ENCODE data around the gene IQGAP1. TPM values are rescaled to one million over a fixed set of nuclear protein-coding genes. Genes with fewer than 3 reads are reported as not detected.
A peak's percentile ranks its signal among the peaks of the same experiment; 100 is the strongest.

The IQGAP1 gene
- total RNA-seq, 2 experiments from 2014 or later, result 211 to 220 TPM

DNA sequence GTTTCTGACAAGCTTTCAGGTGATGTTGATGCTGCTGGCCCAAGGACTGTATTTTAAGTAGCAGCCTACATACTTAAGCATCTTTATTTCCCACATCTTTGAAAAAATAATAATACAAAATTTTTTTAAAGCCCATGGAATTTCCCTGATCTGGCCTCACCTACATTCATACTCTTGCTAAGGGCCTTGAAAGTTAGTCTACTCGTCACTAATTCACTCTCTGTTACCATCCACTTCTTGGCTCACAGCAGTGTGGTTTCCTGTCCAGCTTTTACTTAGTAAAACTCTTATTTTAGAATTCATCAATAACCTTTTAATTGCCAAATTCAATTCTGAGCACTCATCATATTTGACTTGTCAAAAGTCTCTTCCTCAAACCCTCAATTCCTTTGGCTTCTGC, 82.4 kb downstream of the IQGAP1 start:
- H3K9me3 Mint-ChIP-seq, result no peaks in the 10 kb centered on the region
- H3K4me1 Mint-ChIP-seq, result peaks cover 16% of the 10 kb centered on the region
- peak overlapping the region; percentile 60 for H3K27ac Mint-ChIP-seq
- POLR2A ChIA-PET, result interaction anchor here (0.6 kb wide), 1 partner anchor 369 kb away, joined by 3 read pairs; no protein-coding TSS in a partner anchor
- no peaks in the 10 kb centered on the region for H3K27me3 Mint-ChIP-seq
- H3K4me3 Mint-ChIP-seq, result no peak overlapping the region
- DNase-seq (no peak), ATAC-seq (ENCODE audit: low read depth) (peak; percentile 47)
- H3K36me3 Mint-ChIP-seq, result peaks cover 36% of the 10 kb centered on the region

DNA sequence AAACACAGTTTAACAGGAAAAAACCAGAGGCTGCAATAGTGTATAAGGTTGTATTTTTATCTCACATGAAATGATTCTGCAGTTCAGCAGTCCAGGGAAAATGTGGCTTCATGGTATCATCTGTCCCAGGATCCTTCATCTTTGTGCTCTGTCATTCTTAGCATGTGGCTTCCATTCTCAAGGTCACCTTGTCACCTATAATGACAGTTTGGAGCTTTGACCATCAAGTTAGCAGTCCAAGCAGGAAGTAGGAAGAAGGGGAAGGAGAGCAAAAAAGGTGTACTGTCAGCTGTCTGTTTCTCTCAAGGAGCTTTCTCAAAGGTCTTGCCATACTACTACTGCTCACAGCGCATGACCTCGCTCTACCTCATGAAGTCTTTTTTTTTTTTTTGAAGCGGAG, 83.1 kb downstream of the IQGAP1 start:
- Mint-ChIP-seq H3K4me3 (no peak overlapping the region), H3K4me1 (peaks cover 16% of the 10 kb centered on the region), H3K27ac (peak overlapping the region; percentile 46), H3K36me3 (peaks cover 36% of the 10 kb centered on the region), H3K27me3 (no peaks in the 10 kb centered on the region), H3K9me3 (no peaks in the 10 kb centered on the region)
- no peak for ATAC-seq (ENCODE audit: low read depth)
- POLR2A ChIA-PET, result no interaction called here
- no peak for DNase-seq

GRCh38 chr15:90471769-90472168, 83.7 kb downstream of the IQGAP1 start:
- Mint-ChIP-seq H3K36me3 (peaks cover 39% of the 10 kb centered on the region), H3K4me1 (peaks cover 20% of the 10 kb centered on the region), H3K9me3 (no peaks in the 10 kb centered on the region), H3K27ac (no peak overlapping the region), H3K27me3 (no peaks in the 10 kb centered on the region), H3K4me3 (no peak overlapping the region)
- POLR2A ChIA-PET, result no interaction called here
- ATAC-seq (ENCODE audit: low read depth), result no peak
- DNase-seq, result no peak

DNA sequence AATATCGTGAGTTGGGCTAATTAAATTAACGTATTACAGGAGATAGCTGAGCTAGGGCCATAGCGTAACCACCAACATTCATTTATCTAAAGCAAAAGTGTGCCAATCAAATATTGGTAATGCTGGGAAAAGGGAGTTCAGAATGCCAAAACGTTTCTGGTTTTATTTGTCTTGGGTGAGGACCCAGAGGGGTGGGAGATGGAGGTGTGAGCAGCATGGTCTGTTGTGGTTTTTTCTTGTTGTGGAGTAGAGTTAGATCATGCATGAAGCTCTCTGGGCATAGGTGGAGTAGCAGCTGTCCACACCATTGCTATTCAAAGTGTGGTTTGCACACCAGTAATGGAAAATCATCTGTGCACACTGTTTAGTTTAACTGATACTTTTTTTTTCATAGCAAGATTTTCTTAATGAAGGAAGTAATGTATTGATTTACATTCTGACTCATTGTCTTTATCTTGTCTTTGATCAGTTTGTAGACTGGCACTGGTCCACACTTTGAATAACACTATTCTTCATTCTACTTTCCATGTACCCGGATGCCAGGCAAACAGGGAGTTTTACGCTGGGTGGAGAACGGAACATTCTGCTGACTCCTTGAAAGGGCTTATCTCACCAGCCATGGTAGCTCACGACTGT, 90.9 kb downstream of the IQGAP1 start:
- no peaks in the 10 kb centered on the region for H3K9me3 Mint-ChIP-seq
- no peak overlapping the region for H3K27ac Mint-ChIP-seq
- H3K27me3 Mint-ChIP-seq, result no peaks in the 10 kb centered on the region
- peaks cover 39% of the 10 kb centered on the region for H3K36me3 Mint-ChIP-seq
- no peak overlapping the region for H3K4me3 Mint-ChIP-seq
- no peak for DNase-seq
- no peak for ATAC-seq (ENCODE audit: low read depth)
- POLR2A ChIA-PET, result no interaction called here
- H3K4me1 Mint-ChIP-seq, result peaks cover 40% of the 10 kb centered on the region

DNA sequence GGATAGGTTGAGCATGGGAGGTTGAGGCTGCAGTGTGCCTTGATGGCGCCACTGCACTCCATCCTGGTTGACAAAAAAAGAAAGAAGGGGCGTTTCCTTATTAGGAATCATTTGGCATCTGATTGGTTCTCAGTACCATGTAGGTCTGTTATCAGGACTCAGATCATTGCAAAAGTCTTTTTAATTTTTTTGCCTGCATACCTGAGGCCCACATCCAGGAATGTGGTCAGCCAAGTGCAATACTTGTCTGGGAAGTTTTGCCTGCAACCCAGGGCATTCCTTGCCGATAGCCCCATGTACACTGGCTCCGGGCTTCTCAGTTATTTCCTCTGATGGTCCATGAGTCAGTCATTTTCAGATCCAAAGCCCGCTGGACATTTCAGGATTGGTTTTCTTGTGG, 91.6 kb downstream of the IQGAP1 start:
- no peak for ATAC-seq (ENCODE audit: low read depth)
- DNase-seq, result no peak
- no peaks in the 10 kb centered on the region for H3K27me3 Mint-ChIP-seq
- no peak overlapping the region for H3K4me3 Mint-ChIP-seq
- peaks cover 36% of the 10 kb centered on the region for H3K36me3 Mint-ChIP-seq
- H3K4me1 Mint-ChIP-seq, result peaks cover 40% of the 10 kb centered on the region
- POLR2A ChIA-PET, result interaction anchor here (1.0 kb wide), 1 partner anchor 118 kb away, joined by 3 read pairs; no protein-coding TSS in a partner anchor
- no peaks in the 10 kb centered on the region for H3K9me3 Mint-ChIP-seq
- H3K27ac Mint-ChIP-seq, result no peak overlapping the region

GRCh38 chr15:90481023-90481422, 93.0 kb downstream of the IQGAP1 start:
- ATAC-seq (ENCODE audit: low read depth), result peak; percentile 89
- Mint-ChIP-seq H3K4me3 (peak overlapping the region; percentile 8), H3K9me3 (no peaks in the 10 kb centered on the region), H3K27ac (peak overlapping the region; percentile 30), H3K36me3 (peaks cover 43% of the 10 kb centered on the region), H3K4me1 (peaks cover 40% of the 10 kb centered on the region), H3K27me3 (no peaks in the 10 kb centered on the region)
- DNase-seq, result peak; percentile 65
- POLR2A ChIA-PET, result interaction anchor here (0.6 to 1.5 kb wide), 6 partner anchors 20 to 373 kb away, joined by 3 to 15 read pairs (median 4); partner anchors contain the start of gene IQGAP1

GRCh38 chr15:90482124-90483011, 94.3 kb downstream of the IQGAP1 start:
- no peaks in the 10 kb centered on the region for H3K27me3 Mint-ChIP-seq
- no peaks in the 10 kb centered on the region for H3K9me3 Mint-ChIP-seq
- no peak overlapping the region for H3K27ac Mint-ChIP-seq
- no peak for DNase-seq
- H3K4me3 Mint-ChIP-seq, result no peak overlapping the region
- H3K36me3 Mint-ChIP-seq, result peaks cover 46% of the 10 kb centered on the region
- peaks cover 37% of the 10 kb centered on the region for H3K4me1 Mint-ChIP-seq
- POLR2A ChIA-PET, result interaction anchor here (0.6 to 1.0 kb wide), 4 partner anchors 120 to 166 kb away, joined by 3 to 4 read pairs (median 3); no protein-coding TSS in a partner anchor
- ATAC-seq (ENCODE audit: low read depth), result no peak

- H3K4me1 Mint-ChIP-seq, result peaks cover 37% of the 10 kb centered on the region
- POLR2A ChIA-PET, result no interaction called here
Measured at GRCh38 chr15:90483012-90483307, 94.9 kb downstream of the IQGAP1 start.

GRCh38 chr15:90483637-90484036, 95.6 kb downstream of the IQGAP1 start:
- Mint-ChIP-seq H3K27me3 (no peaks in the 10 kb centered on the region), H3K4me1 (peaks cover 38% of the 10 kb centered on the region), H3K9me3 (no peaks in the 10 kb centered on the region), H3K27ac (no peak overlapping the region), H3K4me3 (no peak overlapping the region), H3K36me3 (peaks cover 44% of the 10 kb centered on the region)
- no peak for DNase-seq
- ATAC-seq (ENCODE audit: low read depth), result no peak
- POLR2A ChIA-PET, result no interaction called here

More at GRCh38 chr15:90483012-90483307, 94.9 kb downstream of the IQGAP1 start:
- no peak for DNase-seq
- Mint-ChIP-seq H3K4me3 (no peak overlapping the region), H3K9me3 (no peaks in the 10 kb centered on the region), H3K36me3 (peaks cover 46% of the 10 kb centered on the region), H3K27me3 (no peaks in the 10 kb centered on the region), H3K27ac (no peak overlapping the region)
- ATAC-seq (ENCODE audit: low read depth), result no peak

GRCh38 chr15:90487186-90487585, 99.1 kb downstream of the IQGAP1 start:
- H3K4me1 Mint-ChIP-seq, result peaks cover 13% of the 10 kb centered on the region
- no peak for ATAC-seq (ENCODE audit: low read depth)
- POLR2A ChIA-PET, result no interaction called here
- no peak for DNase-seq
- no peak overlapping the region for H3K27ac Mint-ChIP-seq
- H3K4me3 Mint-ChIP-seq, result no peak overlapping the region
- H3K9me3 Mint-ChIP-seq, result no peaks in the 10 kb centered on the region
- H3K36me3 Mint-ChIP-seq, result peaks cover 50% of the 10 kb centered on the region
- H3K27me3 Mint-ChIP-seq, result no peaks in the 10 kb centered on the region

GRCh38 chr15:90489514-90489913, 101.5 kb downstream of the IQGAP1 start:
- POLR2A ChIA-PET, result interaction anchor here (0.5 to 0.7 kb wide), 2 partner anchors 58 to 166 kb away, joined by 3 read pairs; no protein-coding TSS in a partner anchor

DNA sequence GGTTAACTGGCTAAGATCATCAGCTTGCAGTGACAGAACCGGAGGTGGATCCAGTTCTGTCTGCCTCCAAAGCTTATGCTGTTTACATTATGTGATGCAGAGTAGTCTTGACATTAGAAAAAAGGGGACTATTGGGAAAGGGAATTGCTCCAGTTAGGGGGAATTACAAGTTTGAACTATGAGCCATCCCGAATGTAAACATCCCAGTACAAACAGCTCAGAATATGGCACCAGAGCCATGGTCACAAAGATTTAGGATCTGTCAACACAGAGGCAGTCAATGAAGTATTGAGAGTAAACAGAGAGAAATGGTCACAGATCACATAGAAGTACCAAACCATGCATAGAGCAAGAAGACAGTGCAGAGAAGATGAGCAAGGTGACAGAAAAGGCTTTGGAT, 101.9 kb downstream of the IQGAP1 start:
- Mint-ChIP-seq H3K4me3 (no peak overlapping the region), H3K27ac (peak overlapping the region; percentile 40), H3K36me3 (peaks cover 56% of the 10 kb centered on the region), H3K27me3 (no peaks in the 10 kb centered on the region), H3K4me1 (peaks cover 15% of the 10 kb centered on the region), H3K9me3 (no peaks in the 10 kb centered on the region)
- DNase-seq (no peak), ATAC-seq (ENCODE audit: low read depth) (no peak)
- POLR2A ChIA-PET, result interaction anchor here (0.5 kb wide), 1 partner anchor 58 kb away, joined by 3 read pairs; no protein-coding TSS in a partner anchor

More at GRCh38 chr15:90489514-90489913, 101.5 kb downstream of the IQGAP1 start:
- Mint-ChIP-seq H3K4me1 (peaks cover 15% of the 10 kb centered on the region), H3K27ac (peak overlapping the region; percentile 40), H3K9me3 (no peaks in the 10 kb centered on the region), H3K27me3 (no peaks in the 10 kb centered on the region), H3K36me3 (peaks cover 57% of the 10 kb centered on the region), H3K4me3 (no peak overlapping the region)
- no peak for ATAC-seq (ENCODE audit: low read depth)
- DNase-seq, result no peak

DNA sequence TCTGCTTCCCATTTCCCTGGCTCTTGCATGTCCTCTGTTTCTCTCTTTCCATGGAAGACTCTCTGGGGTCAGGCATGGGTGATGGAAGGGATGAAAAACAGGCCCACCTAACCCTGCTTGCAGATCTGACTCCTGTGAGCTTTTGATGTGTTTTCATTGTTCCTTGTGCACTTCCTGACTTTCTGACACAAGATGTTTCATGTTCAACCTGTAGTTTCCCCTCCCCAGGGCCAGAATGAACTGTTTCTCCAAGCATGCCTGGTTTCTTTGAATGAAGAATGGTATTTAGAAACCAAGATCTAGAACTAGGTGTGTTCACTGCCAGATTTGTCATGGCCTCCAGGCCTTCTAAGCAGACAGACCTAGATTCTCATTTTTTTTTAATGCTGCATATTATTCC, 105.6 kb downstream of the IQGAP1 start:
- peak; percentile 60 for ATAC-seq (ENCODE audit: low read depth)
- POLR2A ChIA-PET, result no interaction called here
- H3K27ac Mint-ChIP-seq, result peak overlapping the region; percentile 79
- H3K4me1 Mint-ChIP-seq, result peaks cover 11% of the 10 kb centered on the region
- no peak for DNase-seq
- no peak overlapping the region for H3K4me3 Mint-ChIP-seq
- peaks cover 49% of the 10 kb centered on the region for H3K36me3 Mint-ChIP-seq
- no peaks in the 10 kb centered on the region for H3K9me3 Mint-ChIP-seq
- no peaks in the 10 kb centered on the region for H3K27me3 Mint-ChIP-seq
